GM12873 (cell line): ENCODE measurements around the gene CPNE6.

Experiments
- CTCF ChIP-seq: IDR thresholded peaks from 2 replicates; pipeline ENCODE4 v1.5.1; 2012; ENCODE audit warnings: low read depth, mild to moderate bottlenecking, moderate library complexity, low read length, control low read depth; ENCODE audit not compliant: insufficient read depth; ENCODE audit errors: missing control alignments

The CPNE6 gene

GRCh38 chr14:24071144-24071697 is at the start of gene CPNE6:
Gene CPNE6 (plus strand): TSS chr14:24071562. CDS start chr14:24072937, 1,375 bp downstream.
- TF ChIP-seq CTCF, result no peak

GRCh38 chr14:24032727-24033418 is 38.5 kb upstream of the CPNE6 start:
- TF ChIP-seq CTCF, result no peak

GRCh38 chr14:24036169-24036962 is 35.0 kb upstream of the CPNE6 start:
- TF ChIP-seq CTCF, result peak; percentile 80

GRCh38 chr14:24037658-24038037 is 33.7 kb upstream of the CPNE6 start:
- no peak for TF ChIP-seq CTCF

GRCh38 chr14:24038686-24039085 is 32.7 kb upstream of the CPNE6 start:
- no peak for TF ChIP-seq CTCF

GRCh38 chr14:24040692-24041091 is 30.7 kb upstream of the CPNE6 start:
- no peak for TF ChIP-seq CTCF

- TF ChIP-seq CTCF, result no peak
Measured at GRCh38 chr14:24042746-24043145, 28.6 kb upstream of the CPNE6 start.
